Fibroblast of the aortic adventitia (primary cell): ENCODE results near the gene EXOC8. TPM values are rescaled to one million over a fixed set of nuclear protein-coding genes. Genes with fewer than 3 reads are reported as not detected.

Experiments used
- DNase-seq: peaks from one replicate; pipeline ENCODE4 v3.0.0-alpha.2; 2010; ENCODE audit warnings: low read depth
- H3K4me3 ChIP-seq: 2 replicates; pipeline ENCODE4 v1.5.1; 2011; ENCODE audit warnings: low read depth, mild to moderate bottlenecking, control low read depth, low read length, moderate library complexity
- total RNA-seq: library from RNA; depleted of rRNA; stranded (reverse); fragments of >200 nt; gene quantifications from 2 replicates; pipeline ENCODE4 v1.2.3, GENCODE V29; 2012; ENCODE audit warnings: low replicate concordance
- TF ChIP-seq, protein P1 (sequence below): IDR thresholded peaks from 2 replicates; pipeline ENCODE4 v1.5.1; 2011; ENCODE audit warnings: mild to moderate bottlenecking, low read length, control low read depth, inconsistent platforms; ENCODE audit not compliant: insufficient read depth

Gene EXOC8
- total RNA-seq, 1 donor = 19.3 TPM

GRCh38 chr1:231329483-231329882 lies 8.2 kb downstream of the EXOC8 start:
- DNase-seq = no peak
- no peak overlapping the region for H3K4me3 ChIP-seq
- TF ChIP-seq, protein P1, sequence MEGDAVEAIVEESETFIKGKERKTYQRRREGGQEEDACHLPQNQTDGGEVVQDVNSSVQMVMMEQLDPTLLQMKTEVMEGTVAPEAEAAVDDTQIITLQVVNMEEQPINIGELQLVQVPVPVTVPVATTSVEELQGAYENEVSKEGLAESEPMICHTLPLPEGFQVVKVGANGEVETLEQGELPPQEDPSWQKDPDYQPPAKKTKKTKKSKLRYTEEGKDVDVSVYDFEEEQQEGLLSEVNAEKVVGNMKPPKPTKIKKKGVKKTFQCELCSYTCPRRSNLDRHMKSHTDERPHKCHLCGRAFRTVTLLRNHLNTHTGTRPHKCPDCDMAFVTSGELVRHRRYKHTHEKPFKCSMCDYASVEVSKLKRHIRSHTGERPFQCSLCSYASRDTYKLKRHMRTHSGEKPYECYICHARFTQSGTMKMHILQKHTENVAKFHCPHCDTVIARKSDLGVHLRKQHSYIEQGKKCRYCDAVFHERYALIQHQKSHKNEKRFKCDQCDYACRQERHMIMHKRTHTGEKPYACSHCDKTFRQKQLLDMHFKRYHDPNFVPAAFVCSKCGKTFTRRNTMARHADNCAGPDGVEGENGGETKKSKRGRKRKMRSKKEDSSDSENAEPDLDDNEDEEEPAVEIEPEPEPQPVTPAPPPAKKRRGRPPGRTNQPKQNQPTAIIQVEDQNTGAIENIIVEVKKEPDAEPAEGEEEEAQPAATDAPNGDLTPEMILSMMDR = no peak

- TF ChIP-seq, protein P1 = no peak
- no peak for DNase-seq
- H3K4me3 ChIP-seq = no peak overlapping the region
Observed at GRCh38 chr1:231327617-231328016, 10.0 kb downstream of the EXOC8 start.

DNA sequence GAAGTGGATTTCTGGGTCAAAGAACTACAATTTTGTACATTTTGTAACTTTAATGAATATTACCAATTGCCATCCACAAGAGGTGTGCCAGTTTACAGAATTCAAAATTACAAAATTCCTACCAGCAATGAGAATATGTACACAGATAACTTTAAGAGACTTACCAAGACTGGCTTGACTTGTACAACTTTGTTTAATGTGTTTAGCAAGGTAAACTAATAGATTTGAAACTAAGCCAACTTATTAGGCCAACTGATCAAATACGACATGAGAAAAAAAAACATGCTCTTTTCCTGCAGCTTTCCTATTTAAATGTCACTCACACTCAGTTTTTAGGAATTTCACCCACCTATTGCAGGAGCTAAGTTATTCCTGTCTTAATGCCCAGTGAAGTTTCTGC lies 11.4 kb downstream of the EXOC8 start:
- TF ChIP-seq, protein P1 = no peak
- no peak overlapping the region for H3K4me3 ChIP-seq
- no peak for DNase-seq

- TF ChIP-seq, protein P1 = no peak
- no peak for DNase-seq
Observed at GRCh38 chr1:231324660-231325059, 13.0 kb downstream of the EXOC8 start.

GRCh38 chr1:231322880-231323530 lies 14.6 kb downstream of the EXOC8 start:
- TF ChIP-seq, protein P1 = peak; percentile 7
- no peak overlapping the region for H3K4me3 ChIP-seq
- no peak for DNase-seq

More at GRCh38 chr1:231324660-231325059, 13.0 kb downstream of the EXOC8 start:
- H3K4me3 ChIP-seq = no peak overlapping the region

DNA sequence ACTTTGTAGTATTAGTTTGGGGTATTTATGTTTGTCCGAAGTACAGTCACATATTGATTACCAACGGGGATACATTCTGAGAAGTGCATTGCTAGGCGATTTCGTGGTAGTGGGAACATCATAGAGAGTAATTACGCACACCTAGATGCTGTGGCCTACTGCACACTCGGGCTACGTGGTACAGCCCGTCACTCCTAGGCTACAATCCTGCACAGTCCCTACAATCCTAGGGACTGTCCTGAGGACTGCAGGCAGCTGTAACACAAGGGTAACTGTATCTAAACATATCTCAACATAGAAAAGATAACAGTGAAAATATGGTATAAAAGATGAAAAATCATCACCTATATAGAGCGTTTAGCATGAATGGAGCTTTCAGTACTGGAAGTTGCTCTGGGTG lies 18.6 kb downstream of the EXOC8 start:
- DNase-seq = no peak
- TF ChIP-seq, protein P1 = no peak
- H3K4me3 ChIP-seq = no peak overlapping the region

DNA sequence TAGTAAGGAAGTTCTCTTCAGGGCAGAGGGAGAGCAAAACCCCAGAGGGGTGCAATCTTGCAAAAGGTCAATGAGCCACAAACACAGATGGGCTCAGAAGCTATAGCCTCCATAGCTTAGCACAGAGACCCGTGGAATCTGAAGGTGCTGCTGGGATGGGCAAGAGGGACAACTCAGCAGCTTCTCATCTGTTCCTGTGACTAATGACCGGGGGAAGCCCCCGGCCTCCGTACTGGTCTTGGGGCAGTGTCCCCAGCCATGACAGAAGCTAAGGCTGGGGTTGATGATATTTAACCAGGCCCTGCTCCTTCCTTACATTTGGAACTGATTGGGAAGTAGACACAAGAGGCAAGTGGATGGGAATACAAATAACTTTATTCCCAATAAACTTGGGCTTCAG lies 19.1 kb downstream of the EXOC8 start:
- DNase-seq = no peak
- TF ChIP-seq, protein P1 = no peak
- H3K4me3 ChIP-seq = no peak overlapping the region
